Small intestine (tissue), 7 donors: ENCODE data around the gene OXLD1. TPM values are rescaled to one million over a fixed set of nuclear protein-coding genes. Genes with fewer than 3 reads are reported as not detected.
A peak's percentile ranks its signal among the peaks of the same experiment; 100 is the strongest.

Experiments used
- DNase-seq, 2 donors: peaks; one replicate each; pipeline versions ENCODE4 v3.0.0 to v3.0.0-alpha.2; 2013
- FAIRE-seq: peaks from 2 replicates; lab custom pipeline; 2012; peaks lifted over from hg19 to GRCh38; lab: Jason Lieb, UNC
- H3K27ac ChIP-seq, 3 donors: one replicate each; pipeline ENCODE4 v1.5.1; 2013; ENCODE audit warnings: low read length in 2 of 3, mild to moderate bottlenecking in 2 of 3, control low read depth in 1 of 3, inconsistent platforms in 1 of 3, low read depth in 1 of 3, moderate library complexity in 1 of 3
- H3K27me3 ChIP-seq, 3 donors: one replicate each; pipeline ENCODE4 v1.6.1; 2013; ENCODE audit warnings: low read length in 3 of 3, inconsistent platforms in 1 of 3; ENCODE audit not compliant: control insufficient read depth in 3 of 3, insufficient read depth in 3 of 3
- H3K36me3 ChIP-seq, 3 donors: one replicate each; pipeline ENCODE4 v1.6.1; 2013; ENCODE audit warnings: low read length in 3 of 3, inconsistent platforms in 1 of 3, low read depth in 1 of 3, mild to moderate bottlenecking in 1 of 3, moderate library complexity in 1 of 3; ENCODE audit not compliant: control insufficient read depth in 3 of 3, insufficient read depth in 2 of 3
- H3K4me1 ChIP-seq, 3 donors: one replicate each; pipeline ENCODE4 v1.6.1; 2013; ENCODE audit warnings: low read length in 2 of 3, inconsistent platforms in 1 of 3, low read depth in 1 of 3, mild to moderate bottlenecking in 1 of 3, moderate library complexity in 1 of 3; ENCODE audit not compliant: control insufficient read depth in 3 of 3, insufficient read depth in 2 of 3
- H3K4me3 ChIP-seq, 3 donors: one replicate each; pipeline ENCODE4 v1.5.1; 2013; ENCODE audit warnings: low read length in 3 of 3, control low read depth in 1 of 3, inconsistent platforms in 1 of 3, low read depth in 1 of 3, mild to moderate bottlenecking in 1 of 3, moderate library complexity in 1 of 3
- H3K9me3 ChIP-seq, 2 donors: one replicate each; pipeline ENCODE4 v1.6.1; 2013; ENCODE audit warnings: low read depth in 1 of 2, low read length in 1 of 2; ENCODE audit not compliant: control insufficient read depth in 2 of 2, insufficient read depth in 1 of 2
- WGBS, 3 donors: extraction: QIAGEN DNeasy Blood & Tissue Kit; methylation state at CpG; one replicate each; pipeline ENCODE4 v1.1.7; 2013; 5-methylcytosine and 5-hydroxymethylcytosine counted together
- polyA plus RNA-seq, 4 donors: library from polyadenylated mRNA; stranded (reverse) in 3 of 4; unstranded in 1 of 4; fragments of 200-250 nt in 3 of 4; fragments of 120-200 nt in 1 of 4; gene quantifications; one replicate each; pipeline versions ENCODE4 v1.2.1 to v1.2.3, GENCODE V29; 2013
- donor health status: healthy with polysubstance abuse.
- donor health status: control.
- donor health status: control.
- donor health status: Bipolar disorder and iron deficiency.
- donor health status: healthy.

OXLD1 gene
- polyA plus RNA-seq, 4 donors = 22.1 to 76.0 (median 65.2) TPM

- peaks cover 4 to 10% (median 5%) of the 10 kb centered on the region in 3 donors for H3K4me1 ChIP-seq
- no peak overlapping the region for H3K4me3 ChIP-seq
- H3K27me3 ChIP-seq = no peaks in the 10 kb centered on the region
- H3K9me3 ChIP-seq = no peaks in the 10 kb centered on the region
- no peak for FAIRE-seq
- 85 to 87% (median 85%) methylated on average over 18 of the region's 18 CpGs for WGBS, 3 donors
- H3K36me3 ChIP-seq = peaks cover 3 to 64% (median 6%) of the 10 kb centered on the region in 3 donors
- DNase-seq = no peak
- H3K27ac ChIP-seq = no peak overlapping the region
Measured at GRCh38 chr17:81667754-81668153, 1.3 kb upstream of the OXLD1 start.

GRCh38 chr17:81666092-81666341, 388 bp downstream of the OXLD1 start:
- 0% methylated on average over 16 of the region's 16 CpGs for WGBS, 3 donors

GRCh38 chr17:81665205-81666091, 957 bp downstream of the OXLD1 start:
- FAIRE-seq (no peak), DNase-seq (peak in 1 of 2 donors; percentile 48)
- Histone ChIP-seq H3K27me3 (no peaks in the 10 kb centered on the region), H3K4me3 (peak overlapping the region; percentile 89 to 90 (median 89)), H3K36me3 (peaks cover 0 to 41% (median 0%) of the 10 kb centered on the region in 3 donors), H3K9me3 (no peaks in the 10 kb centered on the region), H3K4me1 (peaks cover 4 to 10% (median 5%) of the 10 kb centered on the region in 3 donors), H3K27ac (peak overlapping the region in 2 of 3 donors; percentile 67 to 86)
- 56 to 64% (median 60%) methylated on average over 30 of the region's 30 CpGs for WGBS, 3 donors

More at GRCh38 chr17:81666092-81666341, 388 bp downstream of the OXLD1 start:
- peaks cover 4 to 10% (median 5%) of the 10 kb centered on the region in 3 donors for H3K4me1 ChIP-seq
- H3K9me3 ChIP-seq = no peaks in the 10 kb centered on the region
- no peak for FAIRE-seq
- peak overlapping the region; percentile 57 to 86 (median 67) for H3K27ac ChIP-seq
- no peaks in the 10 kb centered on the region for H3K27me3 ChIP-seq
- peaks cover under 1 to 46% (median under 1%) of the 10 kb centered on the region in 3 donors for H3K36me3 ChIP-seq
- H3K4me3 ChIP-seq = peak overlapping the region; percentile 89 to 90 (median 89)
- no peak for DNase-seq

- no peaks in the 10 kb centered on the region for H3K9me3 ChIP-seq
- H3K27me3 ChIP-seq = no peaks in the 10 kb centered on the region
- DNase-seq = no peak
- no peak overlapping the region for H3K4me3 ChIP-seq
- no peak for FAIRE-seq
- H3K27ac ChIP-seq = no peak overlapping the region
- peaks cover 0 to 28% (median 0%) of the 10 kb centered on the region in 3 donors for H3K36me3 ChIP-seq
- peaks cover 4 to 10% (median 5%) of the 10 kb centered on the region in 3 donors for H3K4me1 ChIP-seq
- WGBS, 3 donors = 75 to 87% (median 82%) methylated on average over 7 of the region's 7 CpGs
Measured at GRCh38 chr17:81664051-81664470, 2.3 kb downstream of the OXLD1 start.

GRCh38 chr17:81662002-81662401, 4.4 kb downstream of the OXLD1 start:
- Histone ChIP-seq H3K4me3 (no peak overlapping the region), H3K27me3 (no peaks in the 10 kb centered on the region), H3K36me3 (peaks cover 0 to 13% (median 0%) of the 10 kb centered on the region in 3 donors), H3K27ac (no peak overlapping the region), H3K4me1 (peaks cover 0 to 7% (median 5%) of the 10 kb centered on the region in 3 donors), H3K9me3 (no peaks in the 10 kb centered on the region)
- FAIRE-seq (no peak), DNase-seq (no peak)
- WGBS, 3 donors = 92 to 97% (median 93%) methylated on average over 4 of the region's 4 CpGs

- H3K27me3 ChIP-seq = no peaks in the 10 kb centered on the region
- H3K9me3 ChIP-seq = no peaks in the 10 kb centered on the region
- H3K4me3 ChIP-seq = no peak overlapping the region
- FAIRE-seq (no peak), DNase-seq (no peak)
- H3K27ac ChIP-seq = no peak overlapping the region
- WGBS, 3 donors = 90 to 97% (median 95%) methylated on average over 9 of the region's 9 CpGs
- peaks cover 0 to 13% (median 0%) of the 10 kb centered on the region in 3 donors for H3K36me3 ChIP-seq
- peaks cover 0 to 3% (median 3%) of the 10 kb centered on the region in 3 donors for H3K4me1 ChIP-seq
Measured at GRCh38 chr17:81660441-81660840, 6.0 kb downstream of the OXLD1 start.

- Histone ChIP-seq H3K27ac (no peak overlapping the region), H3K36me3 (peaks cover 0 to under 1% (median 0%) of the 10 kb centered on the region in 3 donors), H3K9me3 (no peaks in the 10 kb centered on the region), H3K27me3 (no peaks in the 10 kb centered on the region), H3K4me3 (no peak overlapping the region), H3K4me1 (no peaks in the 10 kb centered on the region)
- FAIRE-seq (no peak), DNase-seq (no peak)
- WGBS, 3 donors = 50 to 76% (median 63%) methylated on average over 5 of the region's 5 CpGs
Measured at GRCh38 chr17:81659038-81659437, 7.4 kb downstream of the OXLD1 start.

GRCh38 chr17:81656835-81657234, 9.6 kb downstream of the OXLD1 start:
- peaks cover 0 to 2% (median 0%) of the 10 kb centered on the region in 3 donors for H3K4me1 ChIP-seq
- peaks cover 0 to 9% (median 0%) of the 10 kb centered on the region in 3 donors for H3K27me3 ChIP-seq
- FAIRE-seq = no peak
- no peak overlapping the region for H3K27ac ChIP-seq
- no peaks in the 10 kb centered on the region for H3K36me3 ChIP-seq
- no peak for DNase-seq
- 57 to 75% (median 62%) methylated on average over 4 of the region's 4 CpGs for WGBS, 3 donors
- H3K9me3 ChIP-seq = no peaks in the 10 kb centered on the region
- no peak overlapping the region for H3K4me3 ChIP-seq
